Mesenchymal stem cell (in vitro differentiated cells and primary cell): Measurements from ENCODE around the gene NRN1L.

Experiments
- DNase-seq: peaks from one replicate; pipeline ENCODE4 v3.0.0-alpha.2; 2013
- H2AFZ ChIP-seq: one replicate; pipeline ENCODE4 v1.6.1; 2013; ENCODE audit warnings: low read depth, mild to moderate bottlenecking, control low read depth, inconsistent platforms, low read length, moderate library complexity
- H2AK5ac ChIP-seq: 2 replicates; pipeline ENCODE4 v1.6.1; 2013; ENCODE audit warnings: low read length, moderate library complexity, mild to moderate bottlenecking, inconsistent platforms; ENCODE audit not compliant: severe bottlenecking
- H2BK120ac ChIP-seq: one replicate; pipeline ENCODE4 v1.6.1; 2013; ENCODE audit warnings: low read depth, mild to moderate bottlenecking, inconsistent platforms, low read length, moderate library complexity
- H2BK12ac ChIP-seq, 2 experiments: one replicate each; pipeline ENCODE4 v1.6.1; 2013; ENCODE audit warnings: inconsistent platforms in 2 of 2, low read length in 2 of 2, mild to moderate bottlenecking in 2 of 2, moderate library complexity in 2 of 2, control low read depth in 1 of 2
- H2BK15ac ChIP-seq: one replicate; pipeline ENCODE4 v1.6.1; 2013; ENCODE audit warnings: mild to moderate bottlenecking, low read depth, inconsistent platforms; ENCODE audit not compliant: poor library complexity, severe bottlenecking
- H2BK5ac ChIP-seq: 2 replicates; pipeline ENCODE4 v1.6.1; 2013; ENCODE audit warnings: low read depth, mild to moderate bottlenecking, low read length, control low read depth, inconsistent platforms; ENCODE audit not compliant: poor library complexity, severe bottlenecking
- H3K14ac ChIP-seq, 2 experiments: one replicate each; pipeline ENCODE4 v1.6.1; 2013; ENCODE audit warnings: inconsistent platforms in 2 of 2, low read length in 2 of 2, control low read depth in 1 of 2, mild to moderate bottlenecking in 1 of 2, moderate library complexity in 1 of 2
- H3K18ac ChIP-seq, 2 experiments: one replicate each; pipeline ENCODE4 v1.6.1; 2013; ENCODE audit warnings: inconsistent platforms in 2 of 2, low read length in 2 of 2, control low read depth in 1 of 2, low read depth in 1 of 2, mild to moderate bottlenecking in 1 of 2
- H3K23ac ChIP-seq, 2 experiments: one replicate each; pipeline ENCODE4 v1.6.1; 2013; ENCODE audit warnings: inconsistent platforms in 2 of 2, low read length in 2 of 2, mild to moderate bottlenecking in 2 of 2, moderate library complexity in 2 of 2, control low read depth in 1 of 2
- H3K27ac ChIP-seq: 2 replicates; pipeline ENCODE4 v1.5.1; 2013; ENCODE audit warnings: mild to moderate bottlenecking, moderate library complexity, low read length, control low read depth, inconsistent platforms; ENCODE audit not compliant: poor library complexity, severe bottlenecking
- H3K27me3 ChIP-seq, 2 experiments: 2 replicates each; pipeline versions ENCODE4 v1.6.1 to v1.7.0; 2013; ENCODE audit warnings: low read length in 2 of 2, mild to moderate bottlenecking in 2 of 2, moderate library complexity in 2 of 2, control low read depth in 1 of 2, inconsistent platforms in 1 of 2; ENCODE audit not compliant: control insufficient read depth in 1 of 2, insufficient read depth in 1 of 2
- H3K36me3 ChIP-seq, 2 experiments: 2 replicates each; pipeline versions ENCODE4 v1.6.1 to v1.7.0; 2013; ENCODE audit warnings: low read length in 2 of 2, control low read depth in 1 of 2, inconsistent platforms in 1 of 2, low read depth in 1 of 2, mild to moderate bottlenecking in 1 of 2; ENCODE audit not compliant: insufficient read depth in 2 of 2, control insufficient read depth in 1 of 2
- H3K4ac ChIP-seq, 2 experiments: one replicate each; pipeline ENCODE4 v1.6.1; 2013; ENCODE audit warnings: inconsistent platforms in 2 of 2, low read length in 2 of 2, mild to moderate bottlenecking in 2 of 2, moderate library complexity in 2 of 2, control low read depth in 1 of 2, low read depth in 1 of 2
- H3K4me1 ChIP-seq: 2 replicates; pipeline ENCODE4 v1.6.1; 2013; ENCODE audit warnings: low read depth, low read length, control low read depth; ENCODE audit not compliant: control insufficient read depth, insufficient read depth
- H3K4me2 ChIP-seq: 2 replicates; pipeline ENCODE4 v1.6.1; 2013; ENCODE audit warnings: low read length, mild to moderate bottlenecking, inconsistent platforms; ENCODE audit not compliant: poor library complexity, severe bottlenecking
- H3K4me3 ChIP-seq, 2 experiments: 2 replicates each; pipeline versions ENCODE4 v1.5.1 to v1.7.0; 2013; ENCODE audit warnings: low read length in 2 of 2, mild to moderate bottlenecking in 2 of 2, control low read depth in 1 of 2, low read depth in 1 of 2; ENCODE audit not compliant: insufficient read depth in 1 of 2
- H3K79me1 ChIP-seq: replicated peaks from 2 replicates; pipeline ENCODE4 v1.6.1; 2013; ENCODE audit warnings: mild to moderate bottlenecking, control low read depth, low read length, inconsistent platforms; ENCODE audit not compliant: poor library complexity, severe bottlenecking
- H3K9ac ChIP-seq: 2 replicates; pipeline ENCODE4 v1.7.0; 2013; ENCODE audit warnings: mild to moderate bottlenecking, low read length, moderate library complexity
- H3K9me3 ChIP-seq: 2 replicates; pipeline ENCODE4 v1.7.0; 2013; ENCODE audit warnings: mild to moderate bottlenecking, low read length; ENCODE audit not compliant: control insufficient read depth
- H4K8ac ChIP-seq: one replicate; pipeline ENCODE4 v1.6.1; 2013; ENCODE audit warnings: inconsistent platforms, mild to moderate bottlenecking, low read length, moderate library complexity
- H4K91ac ChIP-seq: one replicate; pipeline ENCODE4 v1.6.1; 2013; ENCODE audit warnings: mild to moderate bottlenecking, low read length, inconsistent platforms
- WGBS: methylation state at CpG from one replicate; pipeline ENCODE4 v1.1.7; 2013; ENCODE audit warnings: mixed read lengths; 5-methylcytosine and 5-hydroxymethylcytosine counted together

Gene NRN1L

DNA sequence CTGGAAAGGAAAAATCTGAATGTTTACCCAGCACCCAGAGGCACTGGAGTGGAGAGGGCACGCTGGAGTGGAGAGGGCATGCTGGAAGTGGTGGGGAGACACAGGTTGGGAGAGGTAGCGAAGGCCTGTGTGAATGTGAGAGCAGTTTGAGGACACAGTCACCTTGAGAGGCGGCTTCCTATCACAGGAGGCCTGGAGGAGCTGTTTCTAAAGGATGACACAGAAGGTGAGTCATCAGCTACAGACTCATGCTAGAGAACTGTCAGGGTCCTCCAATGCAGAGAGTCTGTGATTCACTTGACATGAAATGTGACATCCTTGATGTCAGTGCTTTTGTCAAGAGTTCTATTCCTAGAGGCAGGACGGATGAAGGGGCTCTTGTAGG, 33.2 kb downstream of the NRN1L start:
- DNase-seq, result peak; percentile 93
- no peak overlapping the region for H3K4me2 ChIP-seq
- peak overlapping the region; percentile 33 for H3K9ac ChIP-seq
- H4K91ac ChIP-seq, result peak overlapping the region; percentile 28
- H2BK5ac ChIP-seq, result no peak overlapping the region
- H2BK12ac ChIP-seq, result no peak overlapping the region
- H2AFZ ChIP-seq, result no peak overlapping the region
- H3K4me1 ChIP-seq, result peaks cover 26% of the 10 kb centered on the region
- H3K27me3 ChIP-seq, result no peaks in the 10 kb centered on the region
- H3K18ac ChIP-seq, result no peak overlapping the region
- H3K27ac ChIP-seq, result peak overlapping the region; percentile 36
- no peak overlapping the region for H3K4ac ChIP-seq
- peaks cover 8 to 56% of the 10 kb centered on the region in 2 experiments for H3K36me3 ChIP-seq
- no peak overlapping the region for H4K8ac ChIP-seq
- H2BK15ac ChIP-seq, result no peak overlapping the region
- H3K9me3 ChIP-seq, result no peaks in the 10 kb centered on the region
- no peak overlapping the region for H2BK120ac ChIP-seq
- no peak overlapping the region for H3K23ac ChIP-seq
- peaks cover 59% of the 10 kb centered on the region for H3K79me1 ChIP-seq
- peak overlapping the region in 1 of 2 experiments; percentile 67 for H3K14ac ChIP-seq
- 23% methylated on average over 4 of the region's 4 CpGs for WGBS
- H2AK5ac ChIP-seq, result no peak overlapping the region
- H3K4me3 ChIP-seq, result no peak overlapping the region

DNA sequence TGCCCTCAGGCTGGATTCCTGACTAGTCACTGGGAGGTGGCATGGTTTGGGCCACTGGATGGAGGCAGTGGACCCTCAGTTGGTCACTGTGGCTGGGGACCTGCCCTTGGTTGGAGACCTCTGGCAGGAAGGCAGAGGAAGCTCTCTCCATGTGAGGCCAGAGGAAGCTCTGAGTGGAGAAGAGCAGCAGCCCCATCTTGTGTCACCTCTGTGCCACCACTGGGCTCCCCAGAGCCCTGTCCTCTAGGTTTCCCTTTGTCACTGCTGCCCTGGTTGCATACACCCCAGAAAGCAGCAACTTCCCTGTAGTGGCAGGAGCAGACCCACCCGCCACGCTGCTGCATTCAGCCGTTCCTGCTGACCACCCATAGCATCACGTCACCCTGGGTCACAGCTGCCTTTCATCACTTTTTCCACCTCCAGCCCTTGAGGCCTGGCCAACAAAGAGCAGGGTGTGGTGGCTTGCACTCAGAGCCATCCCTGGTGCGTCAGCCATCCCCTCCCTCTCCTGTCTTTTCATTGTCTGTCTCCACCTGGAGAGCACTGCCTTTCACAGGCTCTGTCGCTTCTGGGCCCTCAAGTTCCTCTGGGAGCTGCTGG, 35.0 kb downstream of the NRN1L start:
- Histone ChIP-seq H2BK12ac (no peak overlapping the region), H3K4me2 (no peak overlapping the region), H3K27ac (no peak overlapping the region), H3K14ac (no peak overlapping the region), H3K27me3 (no peaks in the 10 kb centered on the region), H3K18ac (no peak overlapping the region), H2AK5ac (no peak overlapping the region), H3K36me3 (peaks cover 10 to 70% of the 10 kb centered on the region in 2 experiments), H3K4ac (no peak overlapping the region), H3K9me3 (no peaks in the 10 kb centered on the region), H3K23ac (no peak overlapping the region), H2AFZ (no peak overlapping the region), H2BK5ac (no peak overlapping the region), H3K79me1 (peaks cover 63% of the 10 kb centered on the region), H4K8ac (no peak overlapping the region), H2BK15ac (no peak overlapping the region), H4K91ac (no peak overlapping the region), H3K4me3 (no peak overlapping the region), H3K4me1 (peaks cover 26% of the 10 kb centered on the region), H2BK120ac (no peak overlapping the region), H3K9ac (peak overlapping the region; percentile 36)
- no peak for DNase-seq
- 86% methylated on average over 6 of the region's 6 CpGs for WGBS

DNA sequence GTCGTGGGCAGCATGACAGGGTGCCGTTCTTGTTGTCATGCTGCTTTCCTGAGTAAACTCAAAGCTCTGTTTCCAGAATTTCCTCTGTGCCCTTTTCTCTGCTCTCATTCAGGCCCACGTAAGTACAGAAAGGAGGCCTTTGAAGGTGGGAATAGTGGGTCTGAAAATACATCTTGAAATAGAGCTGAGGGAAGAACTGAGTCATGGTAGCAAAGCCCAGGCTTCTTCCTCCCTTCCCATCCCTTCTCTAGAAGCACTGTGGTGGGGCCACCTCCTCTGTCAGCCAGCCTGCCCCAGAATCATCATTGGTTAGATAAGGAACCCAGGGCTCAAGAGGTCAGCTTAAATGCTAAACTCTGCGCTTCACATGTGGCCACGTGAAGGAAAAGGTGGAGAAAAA, 37.5 kb downstream of the NRN1L start:
- Histone ChIP-seq H3K9me3 (no peaks in the 10 kb centered on the region), H3K36me3 (peaks cover 12 to 50% of the 10 kb centered on the region in 2 experiments), H2AK5ac (no peak overlapping the region), H2BK15ac (no peak overlapping the region), H3K4me1 (peaks cover 29% of the 10 kb centered on the region), H3K27me3 (no peaks in the 10 kb centered on the region), H3K18ac (no peak overlapping the region), H2AFZ (no peak overlapping the region), H3K23ac (no peak overlapping the region), H3K14ac (no peak overlapping the region), H2BK12ac (no peak overlapping the region), H3K79me1 (peaks cover 51% of the 10 kb centered on the region), H3K4me3 (no peak overlapping the region), H3K4ac (no peak overlapping the region), H2BK5ac (no peak overlapping the region), H3K27ac (no peak overlapping the region), H4K91ac (no peak overlapping the region), H3K9ac (peak overlapping the region; percentile 21), H3K4me2 (no peak overlapping the region), H2BK120ac (no peak overlapping the region), H4K8ac (no peak overlapping the region)
- DNase-seq, result no peak
- WGBS, result 84% methylated on average over 4 of the region's 5 CpGs

DNA sequence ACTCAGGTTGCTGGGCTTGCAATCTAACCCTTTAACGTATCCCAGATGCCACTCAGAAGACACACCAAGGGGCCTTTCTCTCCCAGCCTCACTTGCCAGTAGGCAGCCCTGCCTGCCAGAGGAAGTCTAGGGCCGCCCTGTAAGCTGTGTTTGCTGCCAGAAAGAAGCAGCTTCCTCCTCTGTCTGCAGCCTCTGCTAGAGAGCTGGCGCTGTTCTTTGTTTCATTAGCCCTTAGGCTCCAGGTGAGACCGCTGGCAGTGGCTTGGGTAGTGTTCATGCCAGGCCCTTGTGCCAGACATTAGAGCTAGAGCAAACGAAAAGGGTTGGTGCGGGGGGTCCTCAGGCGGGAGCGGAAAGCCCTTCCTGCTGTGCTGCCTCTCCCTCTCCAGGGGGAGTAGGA, 38.1 kb downstream of the NRN1L start:
- Histone ChIP-seq H3K9me3 (no peaks in the 10 kb centered on the region), H3K4me1 (peaks cover 23% of the 10 kb centered on the region), H3K4me3 (no peak overlapping the region), H2BK12ac (no peak overlapping the region), H3K27me3 (no peaks in the 10 kb centered on the region), H4K91ac (no peak overlapping the region), H2BK5ac (no peak overlapping the region), H3K27ac (no peak overlapping the region), H3K14ac (no peak overlapping the region), H4K8ac (no peak overlapping the region), H2AK5ac (no peak overlapping the region), H3K23ac (no peak overlapping the region), H2BK15ac (no peak overlapping the region), H3K9ac (peak overlapping the region; percentile 21), H3K4me2 (no peak overlapping the region), H2BK120ac (no peak overlapping the region), H3K4ac (no peak overlapping the region), H3K18ac (no peak overlapping the region), H2AFZ (no peak overlapping the region), H3K79me1 (peaks cover 49% of the 10 kb centered on the region), H3K36me3 (peaks cover 17 to 51% of the 10 kb centered on the region in 2 experiments)
- WGBS, result 88% methylated on average over 8 of the region's 8 CpGs
- DNase-seq, result no peak
